ENCODE data around the gene KLHL11.
A peak's percentile ranks its signal among the peaks of the same experiment; 100 is the strongest.
"Not testable (repeated sequence)": the region's sequence is repeated elsewhere in the genome, so short reads cannot be mapped to it uniquely, and the experiment has no call there.

Gene KLHL11

GRCh38 chr17:41885733-41886132, 20.5 kb upstream of the KLHL11 start:
- no peak for DNase-seq (ENCODE audit: low read depth)

- no peak for DNase-seq (ENCODE audit: low read depth)
These were observed 17.5 kb upstream of the KLHL11 start for GRCh38 chr17:41882756-41883155.

GRCh38 chr17:41880130-41880529, 14.9 kb upstream of the KLHL11 start:
- no peak for DNase-seq (ENCODE audit: low read depth)

GRCh38 chr17:41874293-41874670, 9.1 kb upstream of the KLHL11 start:
- not testable (repeated sequence) for DNase-seq (ENCODE audit: low read depth)

GRCh38 chr17:41873559-41874292, 8.5 kb upstream of the KLHL11 start:
- peak; percentile 39 for DNase-seq (ENCODE audit: low read depth)

- DNase-seq (ENCODE audit: low read depth) = no peak
These were observed 6.6 kb upstream of the KLHL11 start for GRCh38 chr17:41871789-41872188.

GRCh38 chr17:41870627-41871026, 5.4 kb upstream of the KLHL11 start:
- DNase-seq (ENCODE audit: low read depth) = no peak

GRCh38 chr17:41870097-41870496, 4.9 kb upstream of the KLHL11 start:
- no peak for DNase-seq (ENCODE audit: low read depth)

GRCh38 chr17:41869426-41869825, 4.2 kb upstream of the KLHL11 start:
- no peak for DNase-seq (ENCODE audit: low read depth)

- DNase-seq (ENCODE audit: low read depth) = no peak
These were observed 3.3 kb upstream of the KLHL11 start for GRCh38 chr17:41868568-41868967.

- DNase-seq (ENCODE audit: low read depth) = no peak
These were observed 322 bp upstream of the KLHL11 start for GRCh38 chr17:41865596-41865893.

- no peak for DNase-seq (ENCODE audit: low read depth)
These were observed 756 bp downstream of the KLHL11 start for GRCh38 chr17:41864498-41864835.

- no peak for DNase-seq (ENCODE audit: low read depth)
These were observed 2.0 kb downstream of the KLHL11 start for GRCh38 chr17:41863074-41863848.

GRCh38 chr17:41860254-41860931, 4.8 kb downstream of the KLHL11 start:
- no peak for DNase-seq (ENCODE audit: low read depth)

GRCh38 chr17:41851382-41851781, 13.8 kb downstream of the KLHL11 start:
- not testable (repeated sequence) for DNase-seq (ENCODE audit: low read depth)

GRCh38 chr17:41849251-41849990, 15.8 kb downstream of the KLHL11 start:
- no peak for DNase-seq (ENCODE audit: low read depth)

- no peak for DNase-seq (ENCODE audit: low read depth)
These were observed 16.4 kb downstream of the KLHL11 start for GRCh38 chr17:41848788-41849187.

GRCh38 chr17:41844971-41845370, 20.3 kb downstream of the KLHL11 start:
- no peak for DNase-seq (ENCODE audit: low read depth)

- DNase-seq (ENCODE audit: low read depth) = not testable (repeated sequence)
These were observed 24.4 kb downstream of the KLHL11 start for GRCh38 chr17:41840781-41841180.

GRCh38 chr17:41839448-41839847, 25.8 kb downstream of the KLHL11 start:
- DNase-seq (ENCODE audit: low read depth) = not testable (repeated sequence)

- no peak for DNase-seq (ENCODE audit: low read depth)
These were observed 27.3 kb downstream of the KLHL11 start, which contains the start of gene KLHL10 for GRCh38 chr17:41837761-41838538. KLHL10 (plus strand) TSS chr17:41837825; CDS start chr17:41837933, 108 bp downstream.
